AG10803 (cell line): ENCODE results near the gene COL20A1.

Experiments used
- DNase-seq: peaks from one replicate; pipeline ENCODE4 v3.0.0; 2010; ENCODE audit warnings: low read depth
- H3K4me3 ChIP-seq: 2 replicates; pipeline ENCODE4 v1.5.1; 2011; ENCODE audit warnings: mild to moderate bottlenecking, low read length, control low read depth
- TF ChIP-seq, protein P1 (sequence below): conservative IDR thresholded peaks from 2 replicates; pipeline ENCODE4 v1.5.1; 2011; ENCODE audit warnings: mild to moderate bottlenecking, low read length, control low read depth, inconsistent platforms

COL20A1 gene

DNA sequence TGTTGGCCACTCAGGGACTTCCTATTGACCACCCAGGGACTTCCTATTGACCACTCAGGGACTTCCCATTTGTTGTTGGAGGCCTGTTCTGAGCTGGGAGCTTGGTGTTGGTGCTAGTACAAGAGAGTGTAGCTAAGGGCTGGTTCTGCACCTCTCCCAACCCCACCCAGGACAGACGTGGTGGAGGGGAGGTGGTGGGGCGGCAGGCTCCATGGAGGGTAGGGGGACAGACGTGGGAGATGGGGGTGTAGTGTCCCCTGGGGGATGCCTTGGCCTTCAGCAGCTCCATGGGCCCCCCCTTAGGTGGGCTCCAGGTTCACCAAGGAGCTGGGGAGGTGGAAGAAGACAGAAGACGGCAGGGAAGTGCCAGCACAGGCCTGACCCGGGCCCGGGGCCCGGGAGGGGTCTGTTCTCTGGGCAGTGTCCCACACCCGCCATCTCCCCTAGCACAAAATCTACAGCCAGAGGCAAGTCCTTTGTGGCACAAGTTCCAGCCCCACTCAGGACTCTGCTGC lies 34.3 kb downstream of the COL20A1 start:
- TF ChIP-seq, protein P1, sequence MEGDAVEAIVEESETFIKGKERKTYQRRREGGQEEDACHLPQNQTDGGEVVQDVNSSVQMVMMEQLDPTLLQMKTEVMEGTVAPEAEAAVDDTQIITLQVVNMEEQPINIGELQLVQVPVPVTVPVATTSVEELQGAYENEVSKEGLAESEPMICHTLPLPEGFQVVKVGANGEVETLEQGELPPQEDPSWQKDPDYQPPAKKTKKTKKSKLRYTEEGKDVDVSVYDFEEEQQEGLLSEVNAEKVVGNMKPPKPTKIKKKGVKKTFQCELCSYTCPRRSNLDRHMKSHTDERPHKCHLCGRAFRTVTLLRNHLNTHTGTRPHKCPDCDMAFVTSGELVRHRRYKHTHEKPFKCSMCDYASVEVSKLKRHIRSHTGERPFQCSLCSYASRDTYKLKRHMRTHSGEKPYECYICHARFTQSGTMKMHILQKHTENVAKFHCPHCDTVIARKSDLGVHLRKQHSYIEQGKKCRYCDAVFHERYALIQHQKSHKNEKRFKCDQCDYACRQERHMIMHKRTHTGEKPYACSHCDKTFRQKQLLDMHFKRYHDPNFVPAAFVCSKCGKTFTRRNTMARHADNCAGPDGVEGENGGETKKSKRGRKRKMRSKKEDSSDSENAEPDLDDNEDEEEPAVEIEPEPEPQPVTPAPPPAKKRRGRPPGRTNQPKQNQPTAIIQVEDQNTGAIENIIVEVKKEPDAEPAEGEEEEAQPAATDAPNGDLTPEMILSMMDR, result no peak
- no peak for DNase-seq
- no peak overlapping the region for H3K4me3 ChIP-seq

DNA sequence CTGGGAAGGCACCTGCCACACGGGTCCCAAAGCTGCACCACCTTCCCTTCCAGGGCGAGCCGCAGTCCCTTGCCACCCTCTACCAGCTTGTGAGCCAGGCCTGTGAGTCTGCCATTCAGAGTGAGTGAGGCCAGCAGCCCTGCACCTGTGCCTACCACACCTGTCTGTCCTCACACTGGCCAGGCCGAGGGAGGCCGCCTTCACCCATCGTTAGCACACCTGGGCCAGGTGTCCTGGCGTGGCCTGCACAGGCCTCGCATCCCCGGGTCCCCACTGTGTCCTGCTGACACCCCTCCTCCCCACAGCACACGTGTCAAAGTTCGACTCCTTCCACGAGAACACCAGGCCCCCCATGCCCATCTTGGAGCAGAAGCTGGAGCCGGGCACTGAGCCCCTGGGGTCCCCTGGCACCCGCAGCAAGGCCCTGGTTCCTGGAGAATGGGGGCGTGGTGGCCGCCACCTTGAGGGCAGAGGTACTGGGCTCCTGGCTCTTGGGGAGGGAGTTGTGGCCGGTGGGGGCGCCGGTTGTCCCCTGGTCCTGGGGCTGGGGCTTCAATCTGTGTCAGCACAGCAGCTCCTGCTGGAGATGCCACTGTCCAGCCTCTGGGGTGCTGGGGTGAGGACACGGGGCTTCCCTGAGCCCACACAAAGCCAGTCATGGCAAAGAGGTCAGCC lies 35.2 kb downstream of the COL20A1 start:
- DNase-seq, result no peak
- TF ChIP-seq, protein P1, result no peak
- no peak overlapping the region for H3K4me3 ChIP-seq

DNA sequence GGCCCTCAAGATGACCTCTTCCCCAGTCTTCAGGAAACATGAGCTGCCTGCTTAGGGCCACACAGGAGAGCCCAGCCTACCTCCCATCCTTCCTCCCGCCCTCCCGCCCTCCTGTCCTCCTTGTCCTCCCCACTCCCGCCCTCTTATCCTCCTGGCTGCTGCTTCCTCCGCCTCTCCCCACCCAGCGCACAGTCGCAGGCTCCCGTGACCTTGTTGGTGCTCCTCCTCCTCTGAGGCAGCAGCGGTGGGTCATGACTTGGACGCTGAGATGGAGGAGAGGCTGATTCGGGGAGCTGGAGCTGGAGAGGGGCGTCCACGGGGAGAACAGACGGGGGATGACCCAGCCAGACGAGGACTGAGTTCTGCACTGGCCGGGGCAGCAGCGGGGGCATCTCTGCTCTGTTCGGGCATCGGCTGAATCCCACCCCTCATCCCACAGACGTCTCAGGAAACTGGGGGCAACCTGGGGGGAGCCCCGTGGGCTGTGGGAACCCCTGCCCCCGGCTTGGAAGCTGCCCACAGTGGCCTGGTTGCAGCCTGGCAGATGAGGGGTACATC lies 35.8 kb downstream of the COL20A1 start:
- no peak overlapping the region for H3K4me3 ChIP-seq
- DNase-seq, result no peak
- TF ChIP-seq, protein P1, result no peak

DNA sequence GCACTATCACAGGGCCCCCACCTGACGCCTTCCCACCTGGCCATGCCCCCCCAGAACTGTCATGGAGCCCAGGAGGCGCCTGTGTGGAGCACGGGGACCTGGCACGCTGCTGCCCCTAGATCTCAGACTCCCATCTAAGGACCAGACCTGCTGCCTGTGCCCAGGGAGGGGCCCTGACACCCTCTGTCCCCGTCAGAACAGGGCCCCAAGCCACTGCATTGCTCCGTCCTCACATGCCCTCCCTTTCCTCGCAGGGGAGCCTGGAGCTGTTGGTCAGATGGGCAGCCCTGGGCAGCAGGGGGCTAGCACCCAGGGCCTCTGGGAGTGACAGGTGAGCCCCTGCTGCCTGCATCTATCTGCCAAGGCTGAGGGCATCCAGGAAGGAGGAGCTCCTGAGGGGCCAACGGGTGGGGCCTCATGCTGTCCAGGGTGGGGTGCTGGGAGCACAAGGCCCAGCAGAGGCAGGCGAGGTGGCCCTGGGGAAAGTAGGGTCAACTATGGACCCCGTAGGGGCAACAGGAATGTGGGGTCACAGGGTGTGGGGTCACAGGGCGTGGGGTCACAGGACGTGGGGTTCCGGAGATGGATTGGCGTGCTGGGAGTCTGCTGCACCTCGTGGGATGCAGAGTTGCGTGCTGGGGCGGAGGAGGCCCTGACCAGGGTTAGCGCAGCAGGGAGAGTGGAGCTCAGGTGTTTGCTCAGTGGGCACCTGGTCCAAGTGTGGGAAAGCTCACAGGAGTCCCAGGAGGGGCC lies 36.5 kb downstream of the COL20A1 start:
- no peak for DNase-seq
- H3K4me3 ChIP-seq, result no peak overlapping the region
- TF ChIP-seq, protein P1, result no peak

DNA sequence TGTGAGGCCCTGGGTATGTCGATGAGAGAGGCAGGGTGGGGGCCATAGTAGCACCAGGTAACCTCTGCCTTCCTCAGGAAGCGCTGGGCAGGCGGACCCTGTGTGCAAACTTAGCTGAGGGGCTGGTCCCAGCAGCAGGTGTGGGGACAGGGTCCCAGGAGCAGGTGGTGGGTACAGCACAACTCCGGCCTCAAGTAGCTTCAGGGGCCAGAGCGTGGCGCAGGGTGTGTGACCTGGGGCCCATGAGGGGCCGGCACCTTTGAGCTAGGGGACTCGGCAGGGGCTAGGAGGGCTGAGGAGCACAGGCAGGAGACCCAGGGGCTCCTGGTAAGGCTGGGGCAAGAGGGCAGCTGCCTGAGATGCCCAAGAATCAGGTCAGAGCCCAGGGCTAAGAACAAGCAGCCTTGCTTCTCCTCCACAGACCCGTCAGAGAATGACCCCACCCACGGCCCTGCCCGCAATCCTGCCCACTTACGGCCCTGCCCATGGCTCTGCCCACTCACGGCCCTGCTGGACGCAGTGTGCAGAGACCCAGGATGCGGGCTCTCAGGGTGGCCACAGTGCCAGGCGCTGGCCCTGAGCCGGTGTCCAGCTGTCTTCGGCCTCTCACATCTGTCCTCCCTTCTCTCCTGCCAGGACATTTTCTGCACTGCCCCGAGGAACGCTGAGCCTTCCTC lies 37.2 kb downstream of the COL20A1 start:
- TF ChIP-seq, protein P1, result no peak
- no peak overlapping the region for H3K4me3 ChIP-seq
- DNase-seq, result no peak

DNA sequence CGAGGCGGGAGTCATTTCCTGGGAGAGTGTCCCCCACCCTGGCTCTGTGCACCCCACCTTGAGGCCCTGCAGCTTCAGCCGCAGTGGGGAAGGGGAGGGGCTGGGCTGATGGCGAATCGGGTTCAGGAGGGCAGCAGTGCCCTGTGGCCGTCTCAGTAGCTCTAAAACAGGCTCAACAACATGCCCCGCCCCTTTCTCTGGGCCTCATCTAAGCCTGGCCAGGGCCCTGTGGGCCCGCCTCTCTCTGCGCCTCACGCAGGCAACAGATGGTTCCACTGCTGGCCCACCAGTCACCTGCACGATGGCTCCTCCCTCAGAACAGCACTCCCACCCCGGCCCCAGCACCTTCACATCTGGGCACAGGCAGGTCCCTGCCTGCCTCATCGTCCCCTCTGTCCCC lies 38.0 kb downstream of the COL20A1 start:
- H3K4me3 ChIP-seq, result no peak overlapping the region
- DNase-seq, result no peak
- TF ChIP-seq, protein P1, result no peak
